HCT116 (cell line): Measurements from ENCODE around the gene PKM. TPM values are rescaled to one million over a fixed set of nuclear protein-coding genes. Genes with fewer than 3 reads are reported as not detected.
A peak's percentile ranks its signal among the peaks of the same experiment; 100 is the strongest.

Experiments used
- ATAC-seq: fragments of 200-7000 bp; cut with Tn5 transposase; 2 replicates; pipeline ENCODE4 v1.9.1; 2020; ENCODE audit warnings: mild to moderate bottlenecking, moderate library complexity
- BruUV-seq: library from RNA; stranded (reverse); fragments of 400-500 nt; replicated peaks from 2 replicates; lab custom pipeline; 2021; lab: Mats Ljungman, UMichigan
- CTCF ChIA-PET: fragments of 300-600 bp; sonication (Branson Sonifier 250); formaldehyde crosslinking; loops from one replicate; lab custom pipeline; 2021; ENCODE audit warnings: antibody characterized with exemption; lab: Charles Lee
- POLR2A ChIA-PET: fragments of 300-600, 350-600 bp; sonication (Branson Sonifier 250); formaldehyde crosslinking; loops from one replicate; lab custom pipeline; 2021; ENCODE audit warnings: antibody characterized with exemption; lab: Charles Lee
- RAD21 ChIA-PET, 2 experiments: fragments of 300-600 bp; sonication (Branson Sonifier 250); formaldehyde crosslinking; loops; one replicate each; lab custom pipeline; 2023; ENCODE audit warnings: low total read pairs in 2 of 2; ENCODE audit not compliant: uncharacterized antibody in 2 of 2, unreplicated experiment in 2 of 2, low non-redundant PET in 1 of 2; lab: Charles Lee
- DNase-seq: peaks from one replicate; pipeline ENCODE4 v3.0.0-alpha.2; 2010; ENCODE audit warnings: low read depth, low spot score
- H2AFZ ChIP-seq: fragments of 200-600 bp; shearing (Covaris generic), sonication (generic); 2 replicates; pipeline ENCODE4 v1.6.1; 2017; ENCODE audit warnings: low read depth, mixed run types, mixed read lengths, antibody characterized with exemption, low read length; ENCODE audit not compliant: poor library complexity, severe bottlenecking
- H3K27ac ChIP-seq: 2 replicates; pipeline ENCODE4 v1.5.1; 2012; ENCODE audit warnings: low read depth, low read length
- H3K27me3 ChIP-seq: fragments of 200-600 bp; sonication (generic); 2 replicates; pipeline ENCODE4 v1.6.1; 2016; ENCODE audit warnings: mixed run types, low read length, mixed read lengths; ENCODE audit not compliant: insufficient read depth
- H3K36me3 ChIP-seq, 2 experiments: fragments of 200-500 bp in 1 of 2; fragments of 200-600 bp in 1 of 2; sonication (Bioruptor generic) in 1 of 2; sonication (generic) in 1 of 2; 2 replicates each; pipeline versions ENCODE4 v1.5.1 to v1.6.1; 2014 to 2016; ENCODE audit warnings: low read length in 2 of 2, inconsistent platforms in 1 of 2, mixed read lengths in 1 of 2, mixed run types in 1 of 2; ENCODE audit not compliant: insufficient read depth in 2 of 2, control insufficient read depth in 1 of 2
- H3K4me1 ChIP-seq, 2 experiments: fragments of 200-600 bp in 1 of 2; sonication (generic) in 1 of 2; 2 replicates each; pipeline versions ENCODE4 v1.5.1 to v1.6.1; 2012 to 2017; ENCODE audit warnings: low read length in 2 of 2, inconsistent platforms in 1 of 2, mild to moderate bottlenecking in 1 of 2, mixed read lengths in 1 of 2, mixed run types in 1 of 2, moderate library complexity in 1 of 2; ENCODE audit not compliant: insufficient read depth in 2 of 2, control insufficient read depth in 1 of 2
- H3K4me2 ChIP-seq: fragments of 200-600 bp; sonication (generic); 2 replicates; pipeline ENCODE4 v1.6.1; 2017; ENCODE audit warnings: mixed run types, low read length, mixed read lengths
- H3K4me3 ChIP-seq, 2 experiments: fragments of 200-600 bp in 1 of 2; sonication (generic) in 1 of 2; replicated peaks in 1 of 2; 2 replicates each; pipeline ENCODE4 v1.5.1; 2011 to 2016; ENCODE audit warnings: low read length in 2 of 2, control low read depth in 1 of 2, low read depth in 1 of 2, mild to moderate bottlenecking in 1 of 2, mixed read lengths in 1 of 2, mixed run types in 1 of 2
- H3K79me2 ChIP-seq: fragments of 200-600 bp; sonication (generic); 2 replicates; pipeline ENCODE4 v1.6.1; 2017; ENCODE audit warnings: mild to moderate bottlenecking, mixed run types, low read length, moderate library complexity, mixed read lengths; ENCODE audit not compliant: insufficient read depth
- H3K9ac ChIP-seq: fragments of 200-600 bp; sonication (generic); 2 replicates; pipeline ENCODE4 v1.6.1; 2016; ENCODE audit warnings: low read length, mixed read lengths
- H3K9me2 ChIP-seq: fragments of 200-600 bp; sonication (generic), shearing (Covaris generic); 2 replicates; pipeline ENCODE4 v1.6.1; 2017; ENCODE audit warnings: mixed run types, mild to moderate bottlenecking, moderate library complexity; ENCODE audit not compliant: insufficient read depth
- H3K9me3 ChIP-seq, 2 experiments: fragments of 200-500 bp in 1 of 2; fragments of 200-600 bp in 1 of 2; sonication (Bioruptor generic) in 1 of 2; sonication (generic) in 1 of 2; 2 replicates each; pipeline ENCODE4 v1.6.1; 2014 to 2017; ENCODE audit warnings: low read length in 2 of 2, mixed read lengths in 2 of 2, inconsistent platforms in 1 of 2, low read depth in 1 of 2, mild to moderate bottlenecking in 1 of 2, mixed run types in 1 of 2, moderate library complexity in 1 of 2; ENCODE audit not compliant: control insufficient read depth in 1 of 2, insufficient read depth in 1 of 2
- H4K20me1 ChIP-seq: fragments of 200-600 bp; sonication (generic), shearing (Covaris generic); 2 replicates; pipeline ENCODE4 v1.6.1; 2017; ENCODE audit warnings: mixed run types, mild to moderate bottlenecking, moderate library complexity; ENCODE audit not compliant: insufficient read depth
- ATF3 ChIP-seq: IDR thresholded peaks from 2 replicates; pipeline ENCODE4 v1.6.1; 2012
- CBX3 ChIP-seq: IDR thresholded peaks from 2 replicates; pipeline ENCODE4 v1.6.1; 2012; ENCODE audit warnings: low read depth
- CEBPB ChIP-seq: IDR thresholded peaks from 2 replicates; pipeline ENCODE4 v1.6.1; 2012; ENCODE audit warnings: low read depth
- CTCF ChIP-seq, 3 experiments: fragments of 200-600 bp in 1 of 3; sonication (generic) in 1 of 3; IDR thresholded peaks in 2 of 3; conservative IDR thresholded peaks in 1 of 3; 2 replicates each; pipeline ENCODE4 v1.5.1; 2012 to 2017; ENCODE audit warnings: low read depth in 2 of 3, low read length in 2 of 3, antibody characterized with exemption in 1 of 3, borderline replicate concordance in 1 of 3, control low read depth in 1 of 3, mild to moderate bottlenecking in 1 of 3, mixed read lengths in 1 of 3, mixed run types in 1 of 3, moderate library complexity in 1 of 3; ENCODE audit not compliant: insufficient read depth in 1 of 3
- EZH2 ChIP-seq: fragments of 200-600 bp; sonication (generic); IDR thresholded peaks from 2 replicates; pipeline ENCODE4 v1.6.1; 2017; ENCODE audit warnings: antibody characterized with exemption, mixed run types
- FOSL1 ChIP-seq: IDR thresholded peaks from 2 replicates; pipeline ENCODE4 v1.6.1; 2012; ENCODE audit warnings: low read depth
- JUND ChIP-seq: IDR thresholded peaks from 2 replicates; pipeline ENCODE4 v1.6.1; 2012
- POLR2A ChIP-seq: IDR thresholded peaks from 2 replicates; pipeline ENCODE4 v1.7.0; 2011; ENCODE audit warnings: borderline replicate concordance; ENCODE audit not compliant: insufficient read depth, insufficient read length; ENCODE audit errors: extremely low read depth
- REST ChIP-seq: IDR thresholded peaks from 2 replicates; pipeline ENCODE4 v1.6.1; 2012; ENCODE audit warnings: low read depth
- SP1 ChIP-seq: IDR thresholded peaks from 2 replicates; pipeline ENCODE4 v1.6.1; 2012; ENCODE audit warnings: low read depth
- SRF ChIP-seq: IDR thresholded peaks from 2 replicates; pipeline ENCODE4 v1.6.1; 2012; ENCODE audit warnings: low read depth
- ZFX ChIP-seq: fragments of 450-650 bp; IDR thresholded peaks from 2 replicates; pipeline ENCODE4 v1.6.1; 2017
- intact Hi-C: fragments of 100-400 bp; cut with micrococcal nuclease; formaldehyde crosslinking; loops from 2 replicates; pipeline ENCODE4 v1.10.0; 2022
- total RNA-seq: library from RNA; stranded (reverse); gene quantifications from one replicate; pipeline ENCODE4 v1.2.1, GENCODE V29; 2021; ENCODE audit not compliant: unreplicated experiment
- TF ChIP-seq, protein P1 (sequence below): IDR thresholded peaks from 2 replicates; pipeline ENCODE4 v1.6.1; 2011; ENCODE audit warnings: mild to moderate bottlenecking, low read length, moderate library complexity; ENCODE audit not compliant: insufficient replicate concordance; ENCODE audit errors: extremely low read depth
- TF ChIP-seq, protein P2 (sequence below): IDR thresholded peaks from 2 replicates; pipeline ENCODE4 v1.6.1; 2012

PKM gene
- total RNA-seq, 1 experiment from 2014 or later: 1,664 TPM

- TF ChIP-seq, protein P1, sequence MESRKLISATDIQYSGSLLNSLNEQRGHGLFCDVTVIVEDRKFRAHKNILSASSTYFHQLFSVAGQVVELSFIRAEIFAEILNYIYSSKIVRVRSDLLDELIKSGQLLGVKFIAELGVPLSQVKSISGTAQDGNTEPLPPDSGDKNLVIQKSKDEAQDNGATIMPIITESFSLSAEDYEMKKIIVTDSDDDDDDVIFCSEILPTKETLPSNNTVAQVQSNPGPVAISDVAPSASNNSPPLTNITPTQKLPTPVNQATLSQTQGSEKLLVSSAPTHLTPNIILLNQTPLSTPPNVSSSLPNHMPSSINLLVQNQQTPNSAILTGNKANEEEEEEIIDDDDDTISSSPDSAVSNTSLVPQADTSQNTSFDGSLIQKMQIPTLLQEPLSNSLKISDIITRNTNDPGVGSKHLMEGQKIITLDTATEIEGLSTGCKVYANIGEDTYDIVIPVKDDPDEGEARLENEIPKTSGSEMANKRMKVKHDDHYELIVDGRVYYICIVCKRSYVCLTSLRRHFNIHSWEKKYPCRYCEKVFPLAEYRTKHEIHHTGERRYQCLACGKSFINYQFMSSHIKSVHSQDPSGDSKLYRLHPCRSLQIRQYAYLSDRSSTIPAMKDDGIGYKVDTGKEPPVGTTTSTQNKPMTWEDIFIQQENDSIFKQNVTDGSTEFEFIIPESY: no peak
- TF ChIP-seq, all 23 proteins: peak for 0
Measured at GRCh38 chr15:72203507-72203837, 27.5 kb downstream of the PKM start (continued).

DNA sequence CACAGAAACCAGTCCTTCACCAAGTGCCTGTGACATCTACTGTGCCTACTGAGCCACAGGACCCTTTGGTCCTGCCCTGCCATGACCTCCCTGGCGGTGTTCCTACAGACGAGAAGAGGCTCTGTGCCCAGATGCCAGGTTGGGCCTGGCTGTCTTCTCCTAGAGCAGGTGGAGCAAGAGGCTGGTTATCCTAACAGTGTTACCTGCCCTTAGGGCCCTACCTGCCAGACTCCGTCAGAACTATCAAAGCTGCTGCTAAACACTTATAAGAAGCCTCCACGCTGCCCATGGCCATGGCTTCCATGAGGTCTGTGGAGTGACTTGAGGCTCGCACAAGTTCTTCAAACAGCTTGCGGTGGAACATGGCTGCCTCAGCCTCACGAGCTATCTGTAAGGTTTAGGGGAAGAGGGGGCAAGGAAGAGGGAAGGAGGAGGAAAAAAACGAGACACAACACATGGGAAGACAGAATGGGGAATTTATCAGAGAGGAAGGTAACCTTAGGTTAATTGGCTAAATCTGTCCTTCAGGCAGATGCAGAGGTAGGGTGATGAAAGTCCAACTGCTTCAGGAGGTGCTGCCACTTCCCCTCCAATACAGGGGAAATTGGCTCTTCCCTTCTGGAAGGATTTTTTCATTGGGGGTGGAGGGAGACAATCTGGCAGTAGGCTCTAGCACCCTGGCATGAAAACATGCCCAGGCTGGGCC is 28.0 kb downstream of the PKM start:
- intact Hi-C loops: no loop called here
- Histone ChIP-seq H3K4me2 (no peak overlapping the region), H3K79me2 (peaks cover 57% of the 10 kb centered on the region), H3K9me3 (no peaks in the 10 kb centered on the region), H4K20me1 (peaks cover 31% of the 10 kb centered on the region; the same call in 1 of the 2 replicates), H3K9ac (no peak overlapping the region), H2AFZ (no peak overlapping the region), H3K9me2 (no peaks in the 10 kb centered on the region), H3K36me3 (peaks cover 74 to 86% of the 10 kb centered on the region in 2 experiments), H3K27me3 (no peaks in the 10 kb centered on the region), H3K27ac (peak overlapping the region; percentile 33), H3K4me1 (peaks cover 0 to 16% of the 10 kb centered on the region in 2 experiments; a peak in 2 of 4 replicates), H3K4me3 (no peak overlapping the region)
- DNase-seq (no peak), ATAC-seq (no peak)
- BruUV-seq: no TSS peak
- POLR2A ChIA-PET: interaction anchor here (1.2 kb wide), 1 partner anchor 29 kb away, joined by 4 read pairs; the partner anchor contains the start of gene PKM
- TF ChIP-seq EZH2 (no peak), ATF3 (no peak), CBX3 (no peak), POLR2A (no peak), JUND (no peak), REST (no peak), FOSL1 (no peak), SP1 (no peak), CEBPB (no peak), SRF (no peak), CTCF (IDR thresholded peaks at IDR 0.05 in 2 of 3, conservative IDR thresholded peaks at IDR 0.05 in 1 of 3; ENCODE audit: borderline replicate concordance in 1 of 3, insufficient read depth in 1 of 3, low read depth in 2 of 3, low read length in 2 of 3) (no peak), ZFX (no peak)
- TF ChIP-seq, protein P2, sequence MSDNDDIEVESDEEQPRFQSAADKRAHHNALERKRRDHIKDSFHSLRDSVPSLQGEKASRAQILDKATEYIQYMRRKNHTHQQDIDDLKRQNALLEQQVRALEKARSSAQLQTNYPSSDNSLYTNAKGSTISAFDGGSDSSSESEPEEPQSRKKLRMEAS: no peak
- RAD21 ChIA-PET: no interaction called here
- CTCF ChIA-PET: no interaction called here
